Islet precursor cell (in vitro differentiated cells): ENCODE results near the gene UBE2I.
A peak's percentile ranks its signal among the peaks of the same experiment; 100 is the strongest.
"Not testable (repeated sequence)": the region's sequence is repeated elsewhere in the genome, so short reads cannot be mapped to it uniquely, and the experiment has no call there.

Experiments
- DNase-seq: peaks from one replicate; pipeline ENCODE4 v3.0.0-alpha.2; 2018

UBE2I gene

GRCh38 chr16:1277617-1278282 lies 31.7 kb upstream of the UBE2I start:
- DNase-seq = no peak

- no peak for DNase-seq
Measured at GRCh38 chr16:1278477-1278876, 31.0 kb upstream of the UBE2I start.

- DNase-seq = no peak
Measured at GRCh38 chr16:1279081-1279944, 30.1 kb upstream of the UBE2I start.

GRCh38 chr16:1279945-1280589 lies 29.4 kb upstream of the UBE2I start:
- no peak for DNase-seq

GRCh38 chr16:1280783-1281182 lies 28.7 kb upstream of the UBE2I start:
- DNase-seq = no peak

- DNase-seq = no peak
Measured at GRCh38 chr16:1281517-1281916, 27.9 kb upstream of the UBE2I start.

- no peak for DNase-seq
Measured at GRCh38 chr16:1282324-1282973, 27.0 kb upstream of the UBE2I start.

GRCh38 chr16:1283296-1283695 lies 26.1 kb upstream of the UBE2I start:
- DNase-seq = no peak

GRCh38 chr16:1283996-1284616 lies 25.3 kb upstream of the UBE2I start:
- no peak for DNase-seq

- DNase-seq = no peak
Measured at GRCh38 chr16:1285669-1286512, 23.5 kb upstream of the UBE2I start.

- DNase-seq = no peak
Measured at GRCh38 chr16:1286513-1287094, 22.8 kb upstream of the UBE2I start.

- DNase-seq = peak; percentile 80
Measured at GRCh38 chr16:1287982-1288670, 21.3 kb upstream of the UBE2I start.

GRCh38 chr16:1288813-1289476 lies 20.5 kb upstream of the UBE2I start:
- peak; percentile 74 for DNase-seq

GRCh38 chr16:1289477-1289866 lies 20.0 kb upstream of the UBE2I start:
- no peak for DNase-seq

GRCh38 chr16:1290063-1290501 lies 19.4 kb upstream of the UBE2I start:
- peak; percentile 85 for DNase-seq

- DNase-seq = no peak
Measured at GRCh38 chr16:1290860-1291575, 18.4 kb upstream of the UBE2I start.

- no peak for DNase-seq
Measured at GRCh38 chr16:1291576-1291974, 17.9 kb upstream of the UBE2I start.

GRCh38 chr16:1292208-1292607 lies 17.2 kb upstream of the UBE2I start:
- DNase-seq = not testable (repeated sequence)

- DNase-seq = not testable (repeated sequence)
Measured at GRCh38 chr16:1292808-1293207, 16.6 kb upstream of the UBE2I start.
